ENCODE measurements around the gene PAX9. TPM values are rescaled to one million over a fixed set of nuclear protein-coding genes. Genes with fewer than 3 reads are reported as not detected.

The PAX9 gene
- polyA plus RNA-seq, 1 donor from 2014 or later: not detected

DNA sequence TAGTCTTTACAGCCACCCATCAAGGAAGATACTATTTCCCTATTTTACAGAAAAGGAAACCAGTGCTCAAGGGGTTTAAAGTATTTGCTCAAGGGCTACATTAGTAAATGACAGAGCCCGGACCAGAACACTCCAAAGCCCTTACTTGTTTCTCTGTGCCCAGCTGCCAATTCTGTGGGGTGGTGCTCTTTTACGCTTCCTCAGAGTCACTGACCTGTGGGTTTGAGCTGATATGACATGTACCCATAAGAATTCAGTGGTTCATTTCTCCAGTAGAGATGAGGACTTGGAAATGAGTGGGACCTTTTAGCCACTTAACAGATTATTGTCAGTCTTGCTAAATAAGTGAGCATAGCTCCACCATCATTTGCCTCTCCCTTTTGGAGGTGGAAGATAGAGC lies 41.8 kb upstream of the PAX9 start:
- Histone ChIP-seq H3K36me3 (ENCODE audit: insufficient read depth, low read length) (no peaks in the 10 kb centered on the region), H3K9me3 (ENCODE audit: low read length) (no peaks in the 10 kb centered on the region), H4K20me1 (ENCODE audit: insufficient read depth) (no peaks in the 10 kb centered on the region), H3K9me2 (ENCODE audit: insufficient read depth, low read length) (no peaks in the 10 kb centered on the region), H3K9ac (ENCODE audit: low read length) (no peak overlapping the region), H3K27ac (ENCODE audit: low read length) (no peak overlapping the region), H2AFZ (ENCODE audit: low read depth, low read length) (no peak overlapping the region), H3K4me2 (ENCODE audit: low read length) (no peak overlapping the region), H3K27me3 (ENCODE audit: insufficient read depth, low read depth, low read length) (no peaks in the 10 kb centered on the region), H3F3A (ENCODE audit: insufficient read depth, low read length, poor library complexity, severe bottlenecking) (no peaks in the 10 kb centered on the region), H3K79me2 (replicated peaks; ENCODE audit: insufficient read depth, low read length) (no peaks in the 10 kb centered on the region), H3K4me3 (ENCODE audit: low read length) (no peak overlapping the region)
- TF ChIP-seq MXI1 (conservative IDR thresholded peaks at IDR 0.05; ENCODE audit: poor library complexity, severe bottlenecking) (no peak), RAD21 (conservative IDR thresholded peaks at IDR 0.05) (no peak), EP300 (conservative IDR thresholded peaks at IDR 0.05; ENCODE audit: poor library complexity, severe bottlenecking) (no peak), SMC3 (conservative IDR thresholded peaks at IDR 0.05; ENCODE audit: poor library complexity) (no peak), TAF1 (IDR thresholded peaks at IDR 0.05; ENCODE audit: low read depth) (no peak), EZH2 (IDR thresholded peaks at IDR 0.05; ENCODE audit: borderline replicate concordance, insufficient read depth, low read length, poor library complexity, severe bottlenecking) (no peak), POLR2AphosphoS5 (IDR thresholded peaks at IDR 0.05) (no peak)
- TF ChIP-seq, protein P1, sequence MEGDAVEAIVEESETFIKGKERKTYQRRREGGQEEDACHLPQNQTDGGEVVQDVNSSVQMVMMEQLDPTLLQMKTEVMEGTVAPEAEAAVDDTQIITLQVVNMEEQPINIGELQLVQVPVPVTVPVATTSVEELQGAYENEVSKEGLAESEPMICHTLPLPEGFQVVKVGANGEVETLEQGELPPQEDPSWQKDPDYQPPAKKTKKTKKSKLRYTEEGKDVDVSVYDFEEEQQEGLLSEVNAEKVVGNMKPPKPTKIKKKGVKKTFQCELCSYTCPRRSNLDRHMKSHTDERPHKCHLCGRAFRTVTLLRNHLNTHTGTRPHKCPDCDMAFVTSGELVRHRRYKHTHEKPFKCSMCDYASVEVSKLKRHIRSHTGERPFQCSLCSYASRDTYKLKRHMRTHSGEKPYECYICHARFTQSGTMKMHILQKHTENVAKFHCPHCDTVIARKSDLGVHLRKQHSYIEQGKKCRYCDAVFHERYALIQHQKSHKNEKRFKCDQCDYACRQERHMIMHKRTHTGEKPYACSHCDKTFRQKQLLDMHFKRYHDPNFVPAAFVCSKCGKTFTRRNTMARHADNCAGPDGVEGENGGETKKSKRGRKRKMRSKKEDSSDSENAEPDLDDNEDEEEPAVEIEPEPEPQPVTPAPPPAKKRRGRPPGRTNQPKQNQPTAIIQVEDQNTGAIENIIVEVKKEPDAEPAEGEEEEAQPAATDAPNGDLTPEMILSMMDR (IDR thresholded peaks at IDR 0.05; ENCODE audit: poor library complexity, severe bottlenecking): no peak
- TF ChIP-seq, protein P2, sequence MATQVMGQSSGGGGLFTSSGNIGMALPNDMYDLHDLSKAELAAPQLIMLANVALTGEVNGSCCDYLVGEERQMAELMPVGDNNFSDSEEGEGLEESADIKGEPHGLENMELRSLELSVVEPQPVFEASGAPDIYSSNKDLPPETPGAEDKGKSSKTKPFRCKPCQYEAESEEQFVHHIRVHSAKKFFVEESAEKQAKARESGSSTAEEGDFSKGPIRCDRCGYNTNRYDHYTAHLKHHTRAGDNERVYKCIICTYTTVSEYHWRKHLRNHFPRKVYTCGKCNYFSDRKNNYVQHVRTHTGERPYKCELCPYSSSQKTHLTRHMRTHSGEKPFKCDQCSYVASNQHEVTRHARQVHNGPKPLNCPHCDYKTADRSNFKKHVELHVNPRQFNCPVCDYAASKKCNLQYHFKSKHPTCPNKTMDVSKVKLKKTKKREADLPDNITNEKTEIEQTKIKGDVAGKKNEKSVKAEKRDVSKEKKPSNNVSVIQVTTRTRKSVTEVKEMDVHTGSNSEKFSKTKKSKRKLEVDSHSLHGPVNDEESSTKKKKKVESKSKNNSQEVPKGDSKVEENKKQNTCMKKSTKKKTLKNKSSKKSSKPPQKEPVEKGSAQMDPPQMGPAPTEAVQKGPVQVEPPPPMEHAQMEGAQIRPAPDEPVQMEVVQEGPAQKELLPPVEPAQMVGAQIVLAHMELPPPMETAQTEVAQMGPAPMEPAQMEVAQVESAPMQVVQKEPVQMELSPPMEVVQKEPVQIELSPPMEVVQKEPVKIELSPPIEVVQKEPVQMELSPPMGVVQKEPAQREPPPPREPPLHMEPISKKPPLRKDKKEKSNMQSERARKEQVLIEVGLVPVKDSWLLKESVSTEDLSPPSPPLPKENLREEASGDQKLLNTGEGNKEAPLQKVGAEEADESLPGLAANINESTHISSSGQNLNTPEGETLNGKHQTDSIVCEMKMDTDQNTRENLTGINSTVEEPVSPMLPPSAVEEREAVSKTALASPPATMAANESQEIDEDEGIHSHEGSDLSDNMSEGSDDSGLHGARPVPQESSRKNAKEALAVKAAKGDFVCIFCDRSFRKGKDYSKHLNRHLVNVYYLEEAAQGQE (IDR thresholded peaks at IDR 0.05; ENCODE audit: borderline replicate concordance): no peak

DNA sequence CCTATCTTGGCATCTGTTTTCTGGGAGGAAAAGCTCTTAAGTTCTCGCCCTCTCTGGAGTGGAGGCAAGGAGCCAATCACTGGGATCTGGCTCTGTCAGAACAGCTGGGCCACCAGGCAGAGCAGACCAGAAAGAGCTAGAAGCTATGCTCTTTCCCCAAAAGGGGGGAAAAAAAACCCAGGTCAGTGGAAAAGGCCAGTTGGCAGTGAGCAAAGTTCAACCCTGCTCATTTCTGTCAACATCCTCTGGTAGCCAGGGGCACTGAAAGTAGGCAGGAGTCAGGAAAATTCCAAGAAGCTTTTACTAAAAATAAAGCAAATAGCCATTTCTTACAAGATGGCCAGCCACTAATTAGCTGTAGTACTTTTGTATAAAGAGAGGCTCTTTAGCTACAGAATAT lies 36.6 kb upstream of the PAX9 start:
- Histone ChIP-seq H3F3A (ENCODE audit: insufficient read depth, low read length, poor library complexity, severe bottlenecking) (no peaks in the 10 kb centered on the region), H4K20me1 (ENCODE audit: insufficient read depth) (no peaks in the 10 kb centered on the region), H2AFZ (ENCODE audit: low read depth, low read length) (no peak overlapping the region), H3K27ac (ENCODE audit: low read length) (no peak overlapping the region), H3K27me3 (ENCODE audit: insufficient read depth, low read depth, low read length) (no peaks in the 10 kb centered on the region), H3K36me3 (ENCODE audit: insufficient read depth, low read length) (no peaks in the 10 kb centered on the region), H3K9me2 (ENCODE audit: insufficient read depth, low read length) (no peaks in the 10 kb centered on the region), H3K4me3 (ENCODE audit: low read length) (no peak overlapping the region), H3K4me2 (ENCODE audit: low read length) (no peak overlapping the region), H3K79me2 (replicated peaks; ENCODE audit: insufficient read depth, low read length) (no peaks in the 10 kb centered on the region), H3K9ac (ENCODE audit: low read length) (no peak overlapping the region), H3K9me3 (ENCODE audit: low read length) (no peaks in the 10 kb centered on the region)
- TF ChIP-seq, protein P1 (IDR thresholded peaks at IDR 0.05; ENCODE audit: poor library complexity, severe bottlenecking): no peak
- TF ChIP-seq POLR2AphosphoS5 (IDR thresholded peaks at IDR 0.05) (no peak), MXI1 (conservative IDR thresholded peaks at IDR 0.05; ENCODE audit: poor library complexity, severe bottlenecking) (no peak), SMC3 (conservative IDR thresholded peaks at IDR 0.05; ENCODE audit: poor library complexity) (no peak), EP300 (conservative IDR thresholded peaks at IDR 0.05; ENCODE audit: poor library complexity, severe bottlenecking) (no peak), EZH2 (IDR thresholded peaks at IDR 0.05; ENCODE audit: borderline replicate concordance, insufficient read depth, low read length, poor library complexity, severe bottlenecking) (no peak), TAF1 (IDR thresholded peaks at IDR 0.05; ENCODE audit: low read depth) (no peak)

All from neural cell (in vitro differentiated cells).